H1 (cell line): Measurements from ENCODE around the gene JUN. TPM values are rescaled to one million over a fixed set of nuclear protein-coding genes. Genes with fewer than 3 reads are reported as not detected.

Experiments
- CBX5 ChIP-seq: fragments of 300-800, 300-1000 bp; sonication (generic); IDR thresholded peaks from 2 replicates; pipeline ENCODE4 v1.7.1; 2016; ENCODE audit warnings: antibody characterized with exemption, low read length, low read depth
- CTCF ChIP-seq, 3 experiments: IDR thresholded peaks; 1 replicate in 2 of 3; 2 replicates in 1 of 3; pipeline versions ENCODE4 v1.5.1 to v1.6.1; 2011; ENCODE audit warnings: low read length in 3 of 3, mild to moderate bottlenecking in 3 of 3, inconsistent platforms in 2 of 3, low read depth in 1 of 3, moderate library complexity in 1 of 3; ENCODE audit not compliant: insufficient read depth in 1 of 3; ENCODE audit errors: control extremely low read depth in 1 of 3
- E2F6 ChIP-seq: IDR thresholded peaks from 2 replicates; pipeline ENCODE4 v1.6.1; 2012; ENCODE audit warnings: inconsistent platforms
- JUN ChIP-seq: IDR thresholded peaks from 2 replicates; pipeline ENCODE4 v1.6.1; 2011; ENCODE audit warnings: low read depth, mild to moderate bottlenecking, improper control_type of control experiment, low read length
- POLR2AphosphoS5 ChIP-seq: IDR thresholded peaks from 2 replicates; pipeline ENCODE4 v1.6.1; 2011; ENCODE audit warnings: low read depth, low read length
- RBBP5 ChIP-seq: IDR thresholded peaks from 2 replicates; pipeline ENCODE4 v1.7.1; 2012; ENCODE audit warnings: low read depth, mild to moderate bottlenecking, inconsistent platforms, low read length, moderate library complexity, borderline replicate concordance
- RNF2 ChIP-seq: fragments of 200-900, 300-1000 bp; sonication (generic); IDR thresholded peaks from 2 replicates; pipeline ENCODE4 v1.7.1; 2016; ENCODE audit warnings: borderline replicate concordance, low read depth, mild to moderate bottlenecking, antibody characterized with exemption, low read length; ENCODE audit not compliant: poor library complexity, severe bottlenecking; ENCODE audit errors: missing control alignments
- TBP ChIP-seq: IDR thresholded peaks from 2 replicates; pipeline ENCODE4 v1.6.1; 2011; ENCODE audit warnings: low read depth, low read length, improper control_type of control experiment
- polyA plus RNA-seq, 7 experiments: library from polyadenylated mRNA; depleted of rRNA in 3 of 7; stranded (reverse) in 5 of 7; unstranded in 2 of 7; fragments of >200 nt in 5 of 7; fragments of 200-250 nt in 2 of 7; gene quantifications; 1 replicate in 5 of 7; 2 replicates in 1 of 7; 4 replicates in 1 of 7; pipeline versions ENCODE4 v1.2.1 to v1.2.3, GENCODE V29; 2011 to 2013; ENCODE audit warnings: missing spikeins in 2 of 7, mixed read lengths in 2 of 7
- total RNA-seq: library from RNA; stranded (reverse); fragmentation: NEBNext Ultra II Directional; extraction: Animal tissue kit (Norgen Biotek cat#: 25700); gene quantifications from 2 replicates; pipeline ENCODE4 v1.2.1, GENCODE V29; 2021

Gene JUN
- total and polyA plus RNA-seq, 2 of the 8 experiments (the other 6 are each of a cell fraction or from before 2014, with no cell fraction given) = 4.4 to 10.9 TPM

GRCh38 chr1:58803858-58804257, 20.0 kb upstream of the JUN start (continued):
- TF ChIP-seq CTCF (IDR thresholded peaks at IDR 0.05; ENCODE audit: control extremely low read depth in 1 of 3, insufficient read depth in 1 of 3, low read depth in 1 of 3, low read length in 3 of 3) (no peak), TBP (no peak), CBX5 (no peak), E2F6 (no peak), POLR2AphosphoS5 (no peak), JUN (no peak), RNF2 (no peak), RBBP5 (no peak)
